HEK293T (cell line): ENCODE results near the gene TADA2B.

Experiments used
- ARNT ChIP-seq: fragments of 450-650 bp; IDR thresholded peaks from 2 replicates; pipeline ENCODE4 v1.6.1; 2017; ENCODE audit warnings: mild to moderate bottlenecking
- BHLHE40 ChIP-seq: fragments of 450-650 bp; IDR thresholded peaks from 2 replicates; pipeline ENCODE4 v1.6.1; 2016; ENCODE audit warnings: mild to moderate bottlenecking, moderate library complexity, borderline replicate concordance
- CTBP1 ChIP-seq: fragments of 450-650 bp; IDR thresholded peaks from 2 replicates; pipeline ENCODE4 v1.6.1; 2016; ENCODE audit warnings: borderline replicate concordance
- ELF4 ChIP-seq: fragments of 450-650 bp; IDR thresholded peaks from 2 replicates; pipeline ENCODE4 v1.6.1; 2017; ENCODE audit warnings: antibody characterized with exemption
- FOXK2 ChIP-seq: fragments of 450-650 bp; IDR thresholded peaks from 2 replicates; pipeline ENCODE4 v1.6.1; 2016; ENCODE audit warnings: mild to moderate bottlenecking
- FOXM1 ChIP-seq: fragments of 450-650 bp; IDR thresholded peaks from 2 replicates; pipeline ENCODE4 v1.6.1; 2017; ENCODE audit warnings: mild to moderate bottlenecking, borderline replicate concordance
- HDGF ChIP-seq: fragments of 450-650 bp; IDR thresholded peaks from 2 replicates; pipeline ENCODE4 v1.6.1; 2017; ENCODE audit warnings: antibody characterized with exemption, borderline replicate concordance
- L3MBTL2 ChIP-seq: fragments of 450-650 bp; conservative IDR thresholded peaks from 2 replicates; pipeline ENCODE4 v1.6.1; 2016; ENCODE audit warnings: mild to moderate bottlenecking
- LEF1 ChIP-seq: fragments of 450-650 bp; IDR thresholded peaks from 2 replicates; pipeline ENCODE4 v1.6.1; 2017; ENCODE audit warnings: mild to moderate bottlenecking, borderline replicate concordance
- NFRKB ChIP-seq: fragments of 450-650 bp; IDR thresholded peaks from 2 replicates; pipeline ENCODE4 v1.6.1; 2016; ENCODE audit warnings: mild to moderate bottlenecking, moderate library complexity
- PKNOX1 ChIP-seq: fragments of 450-650 bp; IDR thresholded peaks from 2 replicates; pipeline ENCODE4 v1.6.1; 2016
- SP1 ChIP-seq: fragments of 450-650 bp; IDR thresholded peaks from 2 replicates; pipeline ENCODE4 v1.6.1; 2017
- SUZ12 ChIP-seq: fragments of 450-650 bp; IDR thresholded peaks from 2 replicates; pipeline ENCODE4 v1.6.1; 2016; ENCODE audit warnings: mild to moderate bottlenecking
- ZNF384 ChIP-seq: fragments of 450-650 bp; IDR thresholded peaks from 2 replicates; pipeline ENCODE4 v1.6.1; 2016

- TF ChIP-seq L3MBTL2 (no peak), FOXK2 (no peak), BHLHE40 (no peak), PKNOX1 (no peak), ZNF384 (no peak), HDGF (no peak), LEF1 (no peak), ELF4 (no peak), FOXM1 (no peak), SP1 (no peak), SUZ12 (no peak), NFRKB (no peak), CTBP1 (no peak), ARNT (no peak)
Measured at GRCh38 chr4:7104366-7105031, 61.3 kb downstream of the TADA2B start.
